ENCODE measurements around the gene SIX2.

GRCh38 chr2:45047301-45047700 lies 38.0 kb upstream of the SIX2 start:
- TF ChIP-seq POLR2A (IDR thresholded peaks at IDR 0.05) (no peak), CTCF (IDR thresholded peaks at IDR 0.05 in 4 of 5, conservative IDR thresholded peaks at IDR 0.05 in 1 of 5) (no peak)
